ENCODE data around the gene PALMD. TPM values are rescaled to one million over a fixed set of nuclear protein-coding genes. Genes with fewer than 3 reads are reported as not detected.

Gene PALMD
- total RNA-seq, 1 experiment from 2014 or later: 8.0 TPM

DNA sequence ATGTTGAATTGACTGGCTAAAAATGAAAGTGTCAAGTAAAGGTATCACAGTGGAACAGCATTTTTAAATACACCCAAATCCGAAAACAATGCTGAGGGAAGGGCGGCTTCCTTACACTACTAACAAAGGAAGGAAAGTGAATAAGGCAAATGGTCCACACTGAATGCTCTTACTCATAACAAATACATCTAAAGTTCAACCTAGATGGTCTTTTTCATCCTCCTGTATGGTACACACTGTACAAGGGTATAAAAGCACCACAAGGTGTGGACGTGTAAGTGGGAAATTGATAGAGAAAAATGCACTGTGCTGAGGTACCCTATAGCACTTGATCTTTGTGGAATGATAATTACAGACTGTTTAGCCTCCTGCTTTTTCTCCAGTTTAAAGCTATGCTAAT, 7.1 kb upstream of the PALMD start:
- no peak for TF ChIP-seq EZH2phosphoT487 (IDR thresholded peaks at IDR 0.05; ENCODE audit: borderline replicate concordance, low read length)
- TF ChIP-seq EZH2 (IDR thresholded peaks at IDR 0.05; ENCODE audit: low read length, unreplicated experiment): no peak
- TF ChIP-seq, protein P1, sequence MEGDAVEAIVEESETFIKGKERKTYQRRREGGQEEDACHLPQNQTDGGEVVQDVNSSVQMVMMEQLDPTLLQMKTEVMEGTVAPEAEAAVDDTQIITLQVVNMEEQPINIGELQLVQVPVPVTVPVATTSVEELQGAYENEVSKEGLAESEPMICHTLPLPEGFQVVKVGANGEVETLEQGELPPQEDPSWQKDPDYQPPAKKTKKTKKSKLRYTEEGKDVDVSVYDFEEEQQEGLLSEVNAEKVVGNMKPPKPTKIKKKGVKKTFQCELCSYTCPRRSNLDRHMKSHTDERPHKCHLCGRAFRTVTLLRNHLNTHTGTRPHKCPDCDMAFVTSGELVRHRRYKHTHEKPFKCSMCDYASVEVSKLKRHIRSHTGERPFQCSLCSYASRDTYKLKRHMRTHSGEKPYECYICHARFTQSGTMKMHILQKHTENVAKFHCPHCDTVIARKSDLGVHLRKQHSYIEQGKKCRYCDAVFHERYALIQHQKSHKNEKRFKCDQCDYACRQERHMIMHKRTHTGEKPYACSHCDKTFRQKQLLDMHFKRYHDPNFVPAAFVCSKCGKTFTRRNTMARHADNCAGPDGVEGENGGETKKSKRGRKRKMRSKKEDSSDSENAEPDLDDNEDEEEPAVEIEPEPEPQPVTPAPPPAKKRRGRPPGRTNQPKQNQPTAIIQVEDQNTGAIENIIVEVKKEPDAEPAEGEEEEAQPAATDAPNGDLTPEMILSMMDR (conservative IDR thresholded peaks at IDR 0.05; ENCODE audit: low read depth, low read length): no peak
- H3K4me1 ChIP-seq (ENCODE audit: insufficient read depth, low read length): peaks cover 7% of the 10 kb centered on the region; the same call in 1 of the 2 replicates
- DNase-seq (no peak), ATAC-seq (no peak)
- ChIA-PET POLR2A (ENCODE audit: unreplicated experiment) (no interaction called here), CTCF (no interaction called here)
- H3K79me2 ChIP-seq (ENCODE audit: low read length): no peaks in the 10 kb centered on the region
- H3K36me3 ChIP-seq (ENCODE audit: low read depth, low read length): no peaks in the 10 kb centered on the region
- no peak overlapping the region for H3K4me3 ChIP-seq (ENCODE audit: low read length)
- H3K9me2 ChIP-seq (replicated peaks; ENCODE audit: low read length): no peaks in the 10 kb centered on the region; the same call in 1 of the 2 replicates
- no peak overlapping the region for H3K27ac ChIP-seq (ENCODE audit: low read length)
- no TSS peak for BruUV-seq (replicated peaks)
- H3F3A ChIP-seq (ENCODE audit: low read length, unreplicated experiment): no peaks in the 10 kb centered on the region
- intact Hi-C loops (cut with micrococcal nuclease): no loop called here
- H2AFZ ChIP-seq (ENCODE audit: low read length): no peak overlapping the region
- no peaks in the 10 kb centered on the region for H4K20me1 ChIP-seq (ENCODE audit: low read length)
- H3K9me3 ChIP-seq (ENCODE audit: low read length): no peaks in the 10 kb centered on the region
- H3K9ac ChIP-seq (ENCODE audit: low read length): no peak overlapping the region
- H3K27me3 ChIP-seq (ENCODE audit: low read length): no peaks in the 10 kb centered on the region
- no peak overlapping the region for H3K4me2 ChIP-seq (ENCODE audit: low read length)

DNA sequence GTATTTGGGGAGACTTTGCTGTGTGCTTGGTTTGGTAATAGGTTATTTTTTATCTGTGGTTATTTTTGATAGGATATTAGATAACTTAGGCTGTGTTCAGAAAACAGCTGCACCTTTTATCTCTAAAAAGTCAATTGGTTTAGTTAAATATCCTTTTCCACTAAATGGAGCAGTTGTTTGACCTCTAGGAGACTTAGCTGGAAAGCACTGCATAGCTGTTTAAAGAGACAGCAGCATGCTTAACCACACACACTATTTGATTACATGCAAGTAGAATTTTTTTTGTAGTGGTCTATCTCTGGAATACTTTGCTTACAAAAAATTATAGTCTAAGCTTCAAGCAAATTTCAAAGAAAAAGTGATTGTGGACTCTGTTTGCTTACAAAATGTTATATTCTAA, 6.5 kb upstream of the PALMD start:
- TF ChIP-seq EZH2 (IDR thresholded peaks at IDR 0.05; ENCODE audit: low read length, unreplicated experiment): no peak
- no peaks in the 10 kb centered on the region; the same call in 1 of the 2 replicates for H3K9me2 ChIP-seq (replicated peaks; ENCODE audit: low read length)
- no peak overlapping the region for H3K4me3 ChIP-seq (ENCODE audit: low read length)
- no peak for ATAC-seq
- ChIA-PET CTCF (no interaction called here), POLR2A (ENCODE audit: unreplicated experiment) (interaction anchor here (0.7 kb wide), 1 partner anchor 689 kb away, joined by 4 read pairs; no protein-coding TSS in a partner anchor)
- no TSS peak for BruUV-seq (replicated peaks)
- H3K36me3 ChIP-seq (ENCODE audit: low read depth, low read length): no peaks in the 10 kb centered on the region
- peaks cover 8% of the 10 kb centered on the region for H3K4me1 ChIP-seq (ENCODE audit: insufficient read depth, low read length)
- no peak overlapping the region for H3K9ac ChIP-seq (ENCODE audit: low read length)
- H4K20me1 ChIP-seq (ENCODE audit: low read length): no peaks in the 10 kb centered on the region
- no peak overlapping the region for H3K27ac ChIP-seq (ENCODE audit: low read length)
- no peak for DNase-seq
- H3K9me3 ChIP-seq (ENCODE audit: low read length): no peaks in the 10 kb centered on the region
- no peaks in the 10 kb centered on the region for H3K79me2 ChIP-seq (ENCODE audit: low read length)
- no peak overlapping the region for H2AFZ ChIP-seq (ENCODE audit: low read length)
- no peaks in the 10 kb centered on the region for H3K27me3 ChIP-seq (ENCODE audit: low read length)
- no peaks in the 10 kb centered on the region for H3F3A ChIP-seq (ENCODE audit: low read length, unreplicated experiment)
- intact Hi-C loops (cut with micrococcal nuclease): no loop called here
- H3K4me2 ChIP-seq (ENCODE audit: low read length): no peak overlapping the region

DNA sequence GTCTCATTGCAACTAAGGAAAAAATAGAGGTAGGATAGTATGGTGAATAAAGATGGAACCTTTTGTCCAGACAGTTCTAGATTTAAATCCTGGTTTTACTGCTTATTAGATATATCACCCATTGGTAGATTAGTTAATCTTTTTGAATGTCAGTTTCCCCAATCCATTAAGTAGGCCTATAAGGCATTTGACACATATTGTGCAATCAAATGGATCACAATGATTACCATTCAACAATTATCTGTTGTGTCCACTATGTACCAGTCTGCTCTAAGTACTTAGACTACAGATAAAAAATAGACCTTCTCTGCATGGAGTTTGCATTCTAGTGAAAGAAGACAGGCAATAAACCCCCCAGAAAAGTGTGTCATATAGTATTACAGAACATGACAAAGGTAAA, 6.0 kb upstream of the PALMD start:
- H3K9ac ChIP-seq (ENCODE audit: low read length): no peak overlapping the region
- TF ChIP-seq, protein P1 (conservative IDR thresholded peaks at IDR 0.05; ENCODE audit: low read depth, low read length): no peak
- TF ChIP-seq EZH2 (IDR thresholded peaks at IDR 0.05; ENCODE audit: low read length, unreplicated experiment) (no peak), EZH2phosphoT487 (IDR thresholded peaks at IDR 0.05; ENCODE audit: borderline replicate concordance, low read length) (no peak)
- H3K9me2 ChIP-seq (replicated peaks; ENCODE audit: low read length): no peaks in the 10 kb centered on the region; the same call in 1 of the 2 replicates
- H3K79me2 ChIP-seq (ENCODE audit: low read length): no peaks in the 10 kb centered on the region
- no peak overlapping the region for H3K4me3 ChIP-seq (ENCODE audit: low read length)
- no peaks in the 10 kb centered on the region for H3F3A ChIP-seq (ENCODE audit: low read length, unreplicated experiment)
- no peak overlapping the region for H3K27ac ChIP-seq (ENCODE audit: low read length)
- ATAC-seq (no peak), DNase-seq (no peak)
- no peak overlapping the region for H3K4me2 ChIP-seq (ENCODE audit: low read length)
- no peak overlapping the region for H2AFZ ChIP-seq (ENCODE audit: low read length)
- ChIA-PET POLR2A (ENCODE audit: unreplicated experiment) (interaction anchor here (0.7 kb wide), 1 partner anchor 688 kb away, joined by 4 read pairs; no protein-coding TSS in a partner anchor), CTCF (no interaction called here)
- H4K20me1 ChIP-seq (ENCODE audit: low read length): no peaks in the 10 kb centered on the region
- H3K9me3 ChIP-seq (ENCODE audit: low read length): no peaks in the 10 kb centered on the region
- BruUV-seq (replicated peaks): no TSS peak
- peaks cover 13% of the 10 kb centered on the region for H3K4me1 ChIP-seq (ENCODE audit: insufficient read depth, low read length)
- no peaks in the 10 kb centered on the region for H3K27me3 ChIP-seq (ENCODE audit: low read length)
- H3K36me3 ChIP-seq (ENCODE audit: low read depth, low read length): no peaks in the 10 kb centered on the region
- intact Hi-C loops (cut with micrococcal nuclease): no loop called here

All from PC-3 (cell line).